ENCODE results near the gene CDK6.
"Not testable (repeated sequence)": the region's sequence is repeated elsewhere in the genome, so short reads cannot be mapped to it uniquely, and the experiment has no call there.

Gene CDK6

GRCh38 chr7:92761391-92762097 is 74.8 kb downstream of the CDK6 start:
- peak; percentile 44 for DNase-seq (ENCODE audit: low read depth)

GRCh38 chr7:92758796-92759431 is 77.5 kb downstream of the CDK6 start:
- no peak for DNase-seq (ENCODE audit: low read depth)

- not testable (repeated sequence) for DNase-seq (ENCODE audit: low read depth)
Observed at GRCh38 chr7:92757311-92757910, 79.0 kb downstream of the CDK6 start.

- DNase-seq (ENCODE audit: low read depth): no peak
Observed at GRCh38 chr7:92755680-92756079, 80.7 kb downstream of the CDK6 start.

GRCh38 chr7:92754919-92755581 is 81.3 kb downstream of the CDK6 start:
- DNase-seq (ENCODE audit: low read depth): no peak

GRCh38 chr7:92753614-92754013 is 82.8 kb downstream of the CDK6 start:
- DNase-seq (ENCODE audit: low read depth): no peak

- DNase-seq (ENCODE audit: low read depth): peak; percentile 95
Observed at GRCh38 chr7:92751902-92752901, 84.2 kb downstream of the CDK6 start.

- peak; percentile 74 for DNase-seq (ENCODE audit: low read depth)
Observed at GRCh38 chr7:92750946-92751345, 85.4 kb downstream of the CDK6 start.

GRCh38 chr7:92750447-92750839 is 85.9 kb downstream of the CDK6 start:
- DNase-seq (ENCODE audit: low read depth): peak; percentile 44

- DNase-seq (ENCODE audit: low read depth): no peak
Observed at GRCh38 chr7:92749832-92750446, 86.4 kb downstream of the CDK6 start.

GRCh38 chr7:92749327-92749755 is 87.0 kb downstream of the CDK6 start:
- DNase-seq (ENCODE audit: low read depth): peak; percentile 30

- no peak for DNase-seq (ENCODE audit: low read depth)
Observed at GRCh38 chr7:92748495-92748894, 87.9 kb downstream of the CDK6 start.

GRCh38 chr7:92747041-92747835 is 89.1 kb downstream of the CDK6 start:
- DNase-seq (ENCODE audit: low read depth): peak; percentile 76

- DNase-seq (ENCODE audit: low read depth): no peak
Observed at GRCh38 chr7:92745241-92745640, 91.1 kb downstream of the CDK6 start.

GRCh38 chr7:92744180-92744579 is 92.2 kb downstream of the CDK6 start:
- DNase-seq (ENCODE audit: low read depth): not testable (repeated sequence)

- no peak for DNase-seq (ENCODE audit: low read depth)
Observed at GRCh38 chr7:92742186-92742585, 94.2 kb downstream of the CDK6 start.

- DNase-seq (ENCODE audit: low read depth): peak; percentile 92
Observed at GRCh38 chr7:92740700-92741126, 95.7 kb downstream of the CDK6 start.

GRCh38 chr7:92740134-92740533 is 96.2 kb downstream of the CDK6 start:
- DNase-seq (ENCODE audit: low read depth): no peak

- DNase-seq (ENCODE audit: low read depth): no peak
Observed at GRCh38 chr7:92739091-92739490, 97.3 kb downstream of the CDK6 start.

- peak; percentile 70 for DNase-seq (ENCODE audit: low read depth)
Observed at GRCh38 chr7:92737706-92738105, 98.7 kb downstream of the CDK6 start.
